GM18499 (cell line): ENCODE results near the gene CALD1.

Experiments used
- ATAC-seq: cut with Tn5 transposase; IDR thresholded peaks from one replicate; pipeline ENCODE4 v1.9.1; 2021; ENCODE audit warnings: moderate number of reproducible peaks; ENCODE audit not compliant: insufficient read depth, unreplicated experiment

CALD1 gene

DNA sequence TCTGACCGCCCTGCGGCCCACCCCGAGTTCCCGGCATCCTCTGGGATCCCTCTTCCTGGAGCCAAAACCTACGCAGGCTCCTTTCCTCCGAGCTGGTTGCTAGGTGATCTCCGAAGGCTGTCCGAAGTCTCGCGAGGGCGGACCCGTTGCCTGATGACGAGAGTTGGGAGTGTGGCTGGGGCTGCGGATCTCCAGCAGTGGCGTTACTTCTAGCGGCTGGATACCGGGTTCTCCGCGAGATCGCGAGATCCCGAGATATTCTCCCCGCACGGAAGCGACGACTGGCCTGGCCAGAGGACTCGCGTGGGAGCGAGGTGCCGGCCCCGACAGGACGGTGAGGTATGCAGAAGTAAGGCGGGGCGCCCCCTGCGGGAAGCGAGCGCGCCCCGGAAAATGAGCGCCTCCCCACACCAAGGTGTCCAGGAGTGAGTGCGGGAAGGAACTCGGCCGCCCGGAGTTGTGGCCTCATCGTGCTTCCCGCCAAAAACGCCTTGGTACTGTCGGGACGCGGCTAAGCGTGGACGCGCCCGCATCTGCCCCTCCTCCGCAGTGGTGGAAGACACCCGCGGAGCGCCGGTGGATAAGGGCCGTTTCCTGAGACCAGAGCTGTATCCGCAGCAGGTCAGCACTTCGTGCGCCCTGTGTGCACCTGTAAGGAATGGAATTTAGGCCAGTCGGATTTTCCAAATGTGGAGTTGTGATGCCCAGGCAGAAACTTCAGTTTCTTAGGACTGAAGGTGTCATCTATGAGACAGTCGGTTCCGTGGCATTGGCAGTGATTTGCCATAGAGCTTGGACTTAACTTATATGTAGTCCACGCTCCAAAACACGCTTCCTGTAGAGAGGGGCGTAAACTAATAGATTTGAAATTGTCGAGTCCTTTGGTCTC, 207.2 kb downstream of the CALD1 start, which contains the start of gene AGBL3:
Gene AGBL3 (plus strand): TSS at position 146 of the 889 bp plus-strand sequence. CDS start 1,426 bp downstream, outside the sequence.
- ATAC-seq: peak; percentile 82

DNA sequence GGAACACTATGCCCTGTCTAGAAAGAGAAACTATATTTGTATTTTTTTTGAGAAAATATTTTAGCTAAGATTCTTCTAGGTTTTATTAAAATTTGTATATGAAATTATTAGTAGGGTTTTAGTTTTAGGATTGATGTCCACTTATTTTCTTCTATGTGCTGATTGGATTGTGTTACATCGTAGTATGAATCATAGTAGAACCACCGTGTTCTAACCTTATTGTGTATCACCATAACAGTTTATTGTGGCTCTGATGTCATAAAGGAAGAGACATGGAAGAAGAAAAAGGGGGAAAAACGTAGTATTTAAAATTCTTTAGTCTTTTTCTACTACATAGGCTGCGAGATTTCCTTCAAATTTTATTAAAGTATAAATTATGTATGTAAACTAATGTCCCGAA, 208.7 kb downstream of the CALD1 start:
- ATAC-seq: no peak

DNA sequence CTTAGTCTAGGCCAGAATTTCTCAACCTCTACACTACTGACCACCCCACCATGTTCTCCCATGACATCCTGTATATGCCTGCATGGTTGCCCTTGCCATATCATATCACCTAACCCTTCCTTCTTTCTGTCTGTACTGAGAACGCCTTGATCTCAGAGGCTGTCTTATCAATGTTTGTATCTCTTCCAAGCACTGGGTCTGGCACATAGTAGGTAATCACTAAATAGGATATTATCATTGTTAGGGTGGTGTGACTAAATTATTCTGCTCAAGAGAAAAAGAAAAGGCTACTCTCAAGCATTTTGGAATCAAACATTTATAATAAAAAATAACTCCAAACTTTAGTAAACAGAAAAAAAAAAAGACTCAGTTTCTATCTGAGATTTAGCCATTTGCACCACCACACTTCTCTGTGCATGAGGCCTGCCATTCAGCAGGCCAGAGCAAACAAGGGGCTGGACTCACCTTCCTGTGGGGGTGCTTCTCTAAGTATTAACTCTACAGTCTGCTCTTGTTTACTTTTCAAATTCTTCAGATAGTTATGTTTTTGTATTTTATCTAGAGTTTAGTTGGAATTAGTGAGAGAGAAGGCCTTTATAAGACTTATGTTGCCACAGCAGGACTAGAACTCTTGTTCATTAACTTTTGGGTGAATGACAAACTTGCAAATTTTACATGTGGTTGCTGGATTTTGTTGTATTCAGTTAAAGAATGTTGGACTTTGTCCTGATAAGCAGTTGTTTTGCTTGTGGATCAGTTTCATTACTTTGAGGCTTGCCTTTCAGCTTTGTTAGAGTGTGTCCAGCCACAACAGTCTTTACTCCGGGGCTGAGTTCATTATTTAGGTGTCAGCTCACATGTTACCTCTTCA, 212.3 kb downstream of the CALD1 start:
- no peak for ATAC-seq

- ATAC-seq: peak; percentile 58
Observed at GRCh38 chr7:134992626-134993179, 213.3 kb downstream of the CALD1 start.

- no peak for ATAC-seq
Observed at GRCh38 chr7:134993877-134994456, 214.5 kb downstream of the CALD1 start.

- peak; percentile 33 for ATAC-seq
Observed at GRCh38 chr7:134995239-134996096, 216.0 kb downstream of the CALD1 start.

DNA sequence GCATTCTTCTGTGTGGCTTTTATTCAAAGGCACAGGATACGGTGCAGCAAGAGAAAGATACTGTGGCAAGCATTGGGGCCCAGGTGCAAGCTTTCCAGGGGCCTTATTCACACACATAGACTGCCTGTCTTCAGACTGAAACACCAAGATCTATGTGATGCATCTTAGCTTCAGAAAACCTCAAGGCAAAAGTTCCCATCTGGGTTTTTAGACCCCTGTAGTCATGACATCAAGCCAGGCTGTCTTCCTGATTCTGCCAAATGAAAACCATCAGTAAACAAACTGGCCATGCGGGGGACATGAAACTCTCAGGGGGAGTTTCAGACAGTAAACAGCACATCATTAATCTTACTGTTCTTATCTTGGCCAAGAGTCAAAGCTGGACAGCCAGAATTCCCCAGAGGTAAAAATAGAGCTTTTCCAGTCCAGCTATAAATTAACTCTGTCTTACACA, 216.7 kb downstream of the CALD1 start:
- peak; percentile 33 for ATAC-seq

- ATAC-seq: no peak
Observed at GRCh38 chr7:134997214-134997885, 217.9 kb downstream of the CALD1 start.

DNA sequence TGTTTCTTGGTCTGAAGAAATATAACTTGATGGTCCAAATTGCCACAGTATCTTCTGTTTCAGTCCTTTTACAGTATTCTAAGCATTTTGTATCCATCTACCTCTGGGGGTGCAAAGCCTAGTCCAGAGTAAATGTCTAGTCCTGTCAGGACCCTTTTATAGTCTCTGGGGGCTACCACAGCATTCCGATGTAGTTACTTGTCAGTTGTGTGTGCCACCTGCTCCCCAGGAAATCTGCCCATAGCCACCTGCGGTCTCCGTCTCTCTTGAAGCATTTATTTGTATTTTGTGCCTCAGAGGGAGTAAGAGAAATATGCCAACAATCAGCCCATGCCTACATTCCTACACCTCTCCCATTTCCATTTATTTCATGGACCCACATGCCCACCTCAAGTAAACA, 219.7 kb downstream of the CALD1 start:
- no peak for ATAC-seq

- ATAC-seq: no peak
Observed at GRCh38 chr7:135001390-135002165, 222.1 kb downstream of the CALD1 start.

- no peak for ATAC-seq
Observed at GRCh38 chr7:135012229-135012628, 232.8 kb downstream of the CALD1 start.
